B cell (primary cell): ENCODE results near the gene ISM1. TPM values are rescaled to one million over a fixed set of nuclear protein-coding genes. Genes with fewer than 3 reads are reported as not detected.

Source experiments
- ATAC-seq: fragments of 200-7000 bp; cut with Tn5 transposase; one replicate; pipeline ENCODE4 v1.10.0; 2021; ENCODE audit warnings: low read depth, mild to moderate bottlenecking, moderate number of reproducible peaks, moderate library complexity
- CTCF ChIA-PET: fragments of 350-600 bp; sonication (Branson Sonifier 250); formaldehyde crosslinking; loops from one replicate; lab custom pipeline; 2021; ENCODE audit warnings: antibody characterized with exemption, inconsistent platforms; lab: Charles Lee
- POLR2A ChIA-PET: fragments of 350-600 bp; sonication (Branson Sonifier 250); formaldehyde crosslinking; loops from one replicate; lab custom pipeline; 2021; ENCODE audit warnings: antibody characterized with exemption; lab: Charles Lee
- DNase-seq: peaks from one replicate; pipeline ENCODE4 v3.0.0; 2013
- H2AFZ ChIP-seq: 2 replicates; pipeline ENCODE4 v1.6.1; 2012; ENCODE audit warnings: mild to moderate bottlenecking, low read depth, low read length; ENCODE audit not compliant: insufficient read depth, poor library complexity, severe bottlenecking
- H3K27ac ChIP-seq, 2 donors: 1 replicate in 1 of 2; 2 replicates in 1 of 2; pipeline ENCODE4 v1.5.1; 2012 to 2013; ENCODE audit warnings: low read length in 2 of 2, mild to moderate bottlenecking in 2 of 2, moderate library complexity in 1 of 2
- H3K27me3 ChIP-seq, 4 experiments: fragments of 200-600 bp in 1 of 4; sonication (generic) in 1 of 4; replicated peaks in 1 of 4; 1 replicate in 2 of 4; 2 replicates in 2 of 4; pipeline versions ENCODE4 v1.6.1 to v1.7.0; 2013 to 2016; ENCODE audit warnings: low read length in 3 of 4, mild to moderate bottlenecking in 2 of 4, mixed read lengths in 1 of 4, moderate library complexity in 1 of 4; ENCODE audit not compliant: insufficient read depth in 4 of 4, control insufficient read depth in 3 of 4; ENCODE audit errors: control extremely low read depth in 1 of 4
- H3K36me3 ChIP-seq, 2 experiments: replicated peaks in 1 of 2; 1 replicate in 1 of 2; 2 replicates in 1 of 2; pipeline versions ENCODE4 v1.6.1 to v1.7.1; 2013; ENCODE audit warnings: low read length in 1 of 2; ENCODE audit not compliant: insufficient read depth in 2 of 2, control insufficient read depth in 1 of 2; ENCODE audit errors: control extremely low read depth in 1 of 2, extremely low read depth in 1 of 2
- H3K4me1 ChIP-seq, 2 donors: fragments of 200-600 bp in 1 of 2; sonication (generic) in 1 of 2; 1 replicate in 1 of 2; 2 replicates in 1 of 2; pipeline versions ENCODE4 v1.5.1 to v1.6.1; 2013 to 2017; ENCODE audit warnings: low read length in 2 of 2; ENCODE audit not compliant: control insufficient read depth in 2 of 2, insufficient read depth in 2 of 2
- H3K4me2 ChIP-seq: replicated peaks from 2 replicates; pipeline ENCODE3; 2012; ENCODE audit warnings: mild to moderate bottlenecking, low read depth, low read length; ENCODE audit not compliant: poor library complexity, severe bottlenecking
- H3K4me3 ChIP-seq, 5 experiments: fragments of 200-600 bp in 1 of 5; sonication (generic) in 1 of 5; 1 replicate in 3 of 5; 2 replicates in 2 of 5; pipeline versions ENCODE4 v1.5.1 to v1.7.0; 2011 to 2016; ENCODE audit warnings: low read length in 4 of 5, mild to moderate bottlenecking in 4 of 5, low read depth in 2 of 5, control low read depth in 1 of 5, moderate library complexity in 1 of 5; ENCODE audit not compliant: insufficient read depth in 1 of 5; ENCODE audit errors: control extremely low read depth in 1 of 5, extremely low read depth in 1 of 5
- H3K79me2 ChIP-seq: fragments of 200-600 bp; sonication (generic); one replicate; pipeline ENCODE4 v1.6.0; 2016; ENCODE audit warnings: low read length; ENCODE audit not compliant: control insufficient read depth, insufficient read depth
- H3K9ac ChIP-seq: fragments of 200-600 bp; sonication (generic); 2 replicates; pipeline ENCODE4 v1.6.1; 2017; ENCODE audit warnings: mild to moderate bottlenecking, low read length, moderate library complexity
- H3K9me3 ChIP-seq, 3 donors: one replicate each; pipeline versions ENCODE4 v1.6.1 to v1.7.1; 2013; ENCODE audit warnings: low read length in 2 of 3; ENCODE audit not compliant: control insufficient read depth in 2 of 3, insufficient read depth in 1 of 3; ENCODE audit errors: control extremely low read depth in 1 of 3
- H4K20me1 ChIP-seq: 2 replicates; pipeline ENCODE4 v1.6.0; 2012; ENCODE audit warnings: mild to moderate bottlenecking, low read length; ENCODE audit not compliant: insufficient read depth, control insufficient read depth, poor library complexity, severe bottlenecking
- H3K27ac Mint-ChIP-seq: one replicate; pipeline ENCODE4 v1.8.0; 2021; ENCODE audit warnings: mixed read lengths
- H3K27me3 Mint-ChIP-seq: one replicate; pipeline ENCODE4 v1.8.0; 2021; ENCODE audit warnings: mixed read lengths
- H3K4me1 Mint-ChIP-seq: one replicate; pipeline ENCODE4 v1.8.0; 2021; ENCODE audit warnings: mixed read lengths
- H3K4me3 Mint-ChIP-seq: one replicate; pipeline ENCODE4 v1.8.0; 2021; ENCODE audit warnings: mixed read lengths
- H3K9me3 Mint-ChIP-seq: one replicate; pipeline ENCODE4 v1.8.0; 2022; ENCODE audit warnings: mixed read lengths; ENCODE audit not compliant: insufficient read depth
- CTCF ChIP-seq: fragments of 200-600 bp; IDR thresholded peaks from one replicate; pipeline ENCODE4 v1.8.0; 2022; ENCODE audit warnings: antibody characterized with exemption, mild to moderate bottlenecking
- EZH2 ChIP-seq: IDR thresholded peaks from 2 replicates; pipeline ENCODE4 v1.6.1; 2012; ENCODE audit warnings: borderline replicate concordance, low read depth, mild to moderate bottlenecking, moderate library complexity, low read length; ENCODE audit not compliant: insufficient read depth, poor library complexity, severe bottlenecking
- WGBS: methylation state at CpG from one replicate; pipeline ENCODE4 v1.1.5; 2013; ENCODE audit warnings: missing lambda C conversion rate; ENCODE audit not compliant: insufficient coverage; 5-methylcytosine and 5-hydroxymethylcytosine counted together
- intact Hi-C: fragments of 100-400 bp; cut with micrococcal nuclease; formaldehyde crosslinking; loops from one replicate; pipeline ENCODE4 v1.10.0; 2022
- polyA plus RNA-seq: library from polyadenylated mRNA; depleted of rRNA; stranded (reverse); fragments of >200 nt; gene quantifications from 2 replicates; pipeline ENCODE4 v1.2.3, GENCODE V29; 2012
- total RNA-seq, 2 donors: library from RNA; stranded (reverse); fragments of 120-200 nt in 1 of 2; gene quantifications; 1 replicate in 1 of 2; 2 replicates in 1 of 2; pipeline versions ENCODE4 v1.2.3 to v1.2.4, GENCODE V29; 2013 to 2022

ISM1 gene
- total and polyA plus RNA-seq, 2 donors (not counting 1 experiment from before 2014, with no cell fraction given): not detected

GRCh38 chr20:13298692-13299373, 77.8 kb downstream of the ISM1 start:
- ChIA-PET POLR2A (no interaction called here), CTCF (no interaction called here)
- H3K9me3 Mint-ChIP-seq: peaks cover 4% of the 10 kb centered on the region
- Histone ChIP-seq H3K4me2 (no peak overlapping the region), H3K4me1 (no peaks in the 10 kb centered on the region), H3K79me2 (no peaks in the 10 kb centered on the region), H3K27ac (no peak overlapping the region), H4K20me1 (no peaks in the 10 kb centered on the region), H3K4me3 (no peak overlapping the region), H2AFZ (no peak overlapping the region), H3K9me3 (no peaks in the 10 kb centered on the region), H3K27me3 (peaks cover 0 to 2% (median 0%) of the 10 kb centered on the region in 4 experiments), H3K36me3 (no peaks in the 10 kb centered on the region), H3K9ac (no peak overlapping the region)
- TF ChIP-seq EZH2 (no peak), CTCF (no peak)
- no peaks in the 10 kb centered on the region for H3K4me1 Mint-ChIP-seq
- 96% methylated on average over 27 of the region's 29 CpGs for WGBS
- H3K4me3 Mint-ChIP-seq: no peak overlapping the region
- ATAC-seq: no peak
- intact Hi-C loops: no loop called here
- no peak overlapping the region for H3K27ac Mint-ChIP-seq
- DNase-seq: no peak
- no peaks in the 10 kb centered on the region for H3K27me3 Mint-ChIP-seq

GRCh38 chr20:13299401-13299800, 78.3 kb downstream of the ISM1 start:
- no peaks in the 10 kb centered on the region for H3K4me1 Mint-ChIP-seq
- WGBS: 93% methylated on average over 16 of the region's 18 CpGs
- Histone ChIP-seq H3K4me2 (no peak overlapping the region), H3K79me2 (no peaks in the 10 kb centered on the region), H3K9me3 (no peaks in the 10 kb centered on the region), H3K36me3 (no peaks in the 10 kb centered on the region), H2AFZ (no peak overlapping the region), H3K27ac (no peak overlapping the region), H3K4me1 (no peaks in the 10 kb centered on the region), H3K4me3 (no peak overlapping the region), H4K20me1 (no peaks in the 10 kb centered on the region), H3K27me3 (peaks cover 0 to 2% (median 0%) of the 10 kb centered on the region in 4 experiments), H3K9ac (no peak overlapping the region)
- intact Hi-C loops: no loop called here
- no peak for DNase-seq
- no peak for ATAC-seq
- no peaks in the 10 kb centered on the region for H3K27me3 Mint-ChIP-seq
- ChIA-PET CTCF (no interaction called here), POLR2A (no interaction called here)
- H3K27ac Mint-ChIP-seq: no peak overlapping the region
- H3K4me3 Mint-ChIP-seq: no peak overlapping the region
- peaks cover 4% of the 10 kb centered on the region for H3K9me3 Mint-ChIP-seq
- TF ChIP-seq EZH2: no peak
